ENCODE data around the gene PHYHIPL.

DNA sequence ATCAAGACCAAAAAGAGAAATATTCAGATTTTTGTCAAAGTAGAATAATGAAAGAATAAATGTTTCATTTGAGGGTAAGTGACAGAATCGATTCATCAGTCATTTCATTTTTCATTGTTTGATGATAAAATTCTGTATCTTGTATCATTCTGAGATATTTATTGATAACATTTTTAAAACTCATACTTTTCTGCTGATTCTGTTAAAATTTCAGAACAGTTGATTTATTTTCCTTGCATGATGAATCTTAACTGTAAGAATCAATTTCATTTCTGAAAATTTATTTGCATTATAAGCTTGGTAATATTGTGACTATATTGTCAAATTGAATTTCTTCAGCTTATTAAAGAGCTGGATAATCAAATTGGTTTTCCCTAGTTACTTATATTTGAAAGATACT is 13.9 kb downstream of the PHYHIPL start:
- TF ChIP-seq GATA3 (IDR thresholded peaks at IDR 0.05; ENCODE audit: low read depth, low read length) (no peak), GATA2 (IDR thresholded peaks at IDR 0.05; ENCODE audit: low read depth, low read length) (no peak)
